HG03066 (cell line): Measurements from ENCODE around the gene UBE2QL1.
"Not testable (repeated sequence)": the region's sequence is repeated elsewhere in the genome, so short reads cannot be mapped to it uniquely, and the experiment has no call there.

Experiments used
- ATAC-seq: cut with Tn5 transposase; IDR thresholded peaks from one replicate; pipeline ENCODE4 v1.9.1; 2021; ENCODE audit warnings: low read depth; ENCODE audit not compliant: unreplicated experiment

The UBE2QL1 gene

GRCh38 chr5:6494939-6495338, 46.3 kb downstream of the UBE2QL1 start:
- no peak for ATAC-seq

- ATAC-seq, result no peak
Measured at GRCh38 chr5:6495433-6496206, 47.0 kb downstream of the UBE2QL1 start.

- ATAC-seq, result peak; percentile 94
Measured at GRCh38 chr5:6496207-6496584, 47.5 kb downstream of the UBE2QL1 start.

- ATAC-seq, result no peak
Measured at GRCh38 chr5:6496636-6497035, 48.0 kb downstream of the UBE2QL1 start.

GRCh38 chr5:6497262-6497661, 48.6 kb downstream of the UBE2QL1 start:
- no peak for ATAC-seq

GRCh38 chr5:6498968-6499367, 50.3 kb downstream of the UBE2QL1 start:
- no peak for ATAC-seq

- no peak for ATAC-seq
Measured at GRCh38 chr5:6501701-6502100, 53.0 kb downstream of the UBE2QL1 start.

- no peak for ATAC-seq
Measured at GRCh38 chr5:6502421-6502820, 53.8 kb downstream of the UBE2QL1 start.

- no peak for ATAC-seq
Measured at GRCh38 chr5:6503342-6503741, 54.7 kb downstream of the UBE2QL1 start.

- no peak for ATAC-seq
Measured at GRCh38 chr5:6504677-6505415, 56.2 kb downstream of the UBE2QL1 start.

- no peak for ATAC-seq
Measured at GRCh38 chr5:6505416-6505755, 56.7 kb downstream of the UBE2QL1 start.

- ATAC-seq, result no peak
Measured at GRCh38 chr5:6505783-6506557, 57.3 kb downstream of the UBE2QL1 start.

- ATAC-seq, result no peak
Measured at GRCh38 chr5:6506611-6507010, 58.0 kb downstream of the UBE2QL1 start.

- no peak for ATAC-seq
Measured at GRCh38 chr5:6508931-6509330, 60.3 kb downstream of the UBE2QL1 start.

GRCh38 chr5:6510132-6510531, 61.5 kb downstream of the UBE2QL1 start:
- no peak for ATAC-seq

GRCh38 chr5:6510973-6511372, 62.3 kb downstream of the UBE2QL1 start:
- ATAC-seq, result no peak

- ATAC-seq, result not testable (repeated sequence)
Measured at GRCh38 chr5:6515812-6516211, 67.2 kb downstream of the UBE2QL1 start.

- no peak for ATAC-seq
Measured at GRCh38 chr5:6516823-6517222, 68.2 kb downstream of the UBE2QL1 start.

GRCh38 chr5:6517510-6517909, 68.9 kb downstream of the UBE2QL1 start:
- no peak for ATAC-seq

GRCh38 chr5:6518298-6519057, 69.8 kb downstream of the UBE2QL1 start:
- ATAC-seq, result no peak

- ATAC-seq, result no peak
Measured at GRCh38 chr5:6520201-6520600, 71.5 kb downstream of the UBE2QL1 start.
